Posterior vena cava (tissue), 2 donors: ENCODE data around the gene FAM107B. TPM values are rescaled to one million over a fixed set of nuclear protein-coding genes. Genes with fewer than 3 reads are reported as not detected.

Source experiments
- DNase-seq: peaks from one replicate; pipeline ENCODE4 v3.0.0-alpha.2; 2020; ENCODE audit warnings: low spot score
- intact Hi-C, 2 donors: fragments of 100-400 bp; cut with DNase I; formaldehyde crosslinking; loops; one replicate each; pipeline versions ENCODE4 v1.14.1 to v1.14.2; 2022 to 2023
- total RNA-seq, 2 donors: library from RNA; stranded (reverse); fragmentation: NEBNext Ultra II Directional; extraction: Animal tissue kit (Norgen Biotek cat#: 25700); gene quantifications; one replicate each; pipeline ENCODE4 v1.2.1, GENCODE V29; 2021
- donor health status: DM: yes; HTN: yes; CAD: no.
- donor health status: DM: yes; HTN: yes; CAD: no.

The FAM107B gene
- total RNA-seq, 2 donors from 2014 or later, result 23.2 to 28.4 TPM

DNA sequence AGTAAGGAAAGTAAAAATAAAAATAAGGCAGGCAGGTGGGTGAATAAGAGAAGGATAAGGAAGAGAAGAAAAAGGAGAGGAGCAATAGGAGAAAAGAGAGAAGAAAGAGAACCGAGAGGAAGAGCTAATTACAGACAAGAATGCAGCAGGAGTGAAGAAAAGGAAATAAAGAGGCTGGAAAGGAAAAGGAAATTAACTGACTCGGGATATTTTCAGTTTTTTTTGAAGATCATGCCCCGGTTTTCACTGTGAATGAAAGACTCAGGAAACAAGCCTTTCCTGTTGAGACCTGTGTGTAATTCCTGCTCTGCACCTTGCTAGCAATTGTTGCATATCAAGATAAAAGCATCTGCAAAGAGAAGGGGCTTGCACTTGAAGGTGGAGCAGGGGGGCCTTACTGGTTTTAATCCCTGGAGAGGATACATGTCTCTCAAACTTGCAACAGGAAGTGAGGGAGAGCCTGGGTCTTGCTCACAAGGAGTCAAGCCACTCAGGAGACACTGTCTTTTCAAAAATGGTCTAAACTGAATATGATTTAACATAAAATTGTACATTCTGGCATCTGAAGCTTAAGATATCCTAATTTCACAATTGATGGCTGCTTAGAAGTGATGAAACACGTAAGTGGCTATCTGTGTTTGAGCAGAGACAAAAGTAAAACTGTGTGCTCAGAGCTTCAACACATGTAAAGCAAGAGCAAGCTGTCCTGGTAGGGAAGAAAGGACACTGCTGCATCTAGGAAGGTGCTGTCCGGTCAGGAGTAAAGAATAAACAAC is 157.6 kb downstream of the FAM107B start:
- intact Hi-C loops, result no loop called here
- DNase-seq, result no peak

DNA sequence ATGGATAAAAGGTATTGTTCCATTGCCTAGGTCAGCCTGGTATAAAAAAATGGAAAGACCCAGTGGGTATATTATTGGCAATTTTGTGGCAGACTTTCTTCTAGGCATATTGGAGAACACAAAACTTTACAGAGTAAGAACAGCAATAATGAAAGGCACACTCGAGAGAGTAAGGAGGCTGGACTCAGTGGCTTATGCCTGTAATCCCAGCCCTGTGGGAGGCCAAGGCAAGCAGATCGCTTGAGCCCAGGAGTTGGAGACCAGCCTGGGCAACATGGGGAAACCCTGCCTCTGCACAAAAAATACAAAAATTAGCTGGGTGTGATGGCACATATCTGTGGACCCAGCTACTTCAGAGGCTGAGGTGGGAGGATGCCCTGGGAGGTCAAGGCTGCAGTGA is 158.2 kb downstream of the FAM107B start:
- intact Hi-C loops, result no loop called here
- DNase-seq, result no peak

DNA sequence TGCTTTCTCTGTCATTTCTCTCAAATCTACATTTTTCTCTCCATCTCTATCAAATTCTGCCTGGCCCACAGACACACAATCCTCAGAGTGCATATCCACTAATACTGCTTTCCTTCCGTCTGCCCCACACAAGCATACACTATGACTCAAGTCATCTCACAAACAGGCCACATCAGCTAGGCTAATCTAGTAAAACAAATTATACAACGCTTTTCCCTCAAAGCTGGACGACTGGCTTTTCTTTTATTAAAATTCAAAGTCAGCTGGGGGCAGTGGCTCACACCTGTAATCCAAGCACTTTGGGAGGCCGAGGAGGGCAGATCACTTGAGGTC is 161.1 kb downstream of the FAM107B start:
- no peak for DNase-seq
- intact Hi-C loops, result no loop called here

DNA sequence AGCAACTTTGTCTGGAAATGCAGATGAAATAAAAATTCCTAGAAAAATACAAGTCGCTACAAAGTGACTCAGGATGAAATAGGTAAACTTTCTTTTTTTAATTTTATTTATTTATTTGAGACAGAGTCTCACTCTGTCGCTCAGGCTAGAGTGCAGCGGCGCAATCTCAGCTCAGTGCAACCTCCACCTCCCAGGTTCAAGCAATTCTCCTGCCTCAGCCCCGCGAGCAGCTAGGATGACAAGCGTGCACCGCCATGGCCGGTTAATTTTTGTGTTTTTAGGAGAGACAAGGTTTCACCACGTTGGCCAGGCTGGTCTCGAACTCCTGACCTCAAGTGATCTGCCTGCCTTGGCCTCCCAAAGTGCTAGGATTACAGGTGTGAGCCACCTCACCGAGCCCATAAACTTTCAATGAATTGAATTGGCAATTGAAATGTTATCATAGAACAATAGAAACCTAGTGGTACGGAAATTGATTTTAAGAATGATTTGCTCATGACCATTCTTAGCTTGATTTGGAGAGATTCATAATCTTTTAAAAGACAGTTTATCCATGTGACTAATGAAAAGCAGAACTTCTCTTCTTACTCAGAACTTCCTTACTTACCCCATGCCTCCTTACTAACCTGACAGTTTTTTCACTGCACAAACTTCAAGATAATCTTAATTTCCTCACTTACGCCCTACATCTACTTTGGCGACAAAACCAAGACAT is 161.7 kb downstream of the FAM107B start:
- intact Hi-C loops, result no loop called here
- no peak for DNase-seq

DNA sequence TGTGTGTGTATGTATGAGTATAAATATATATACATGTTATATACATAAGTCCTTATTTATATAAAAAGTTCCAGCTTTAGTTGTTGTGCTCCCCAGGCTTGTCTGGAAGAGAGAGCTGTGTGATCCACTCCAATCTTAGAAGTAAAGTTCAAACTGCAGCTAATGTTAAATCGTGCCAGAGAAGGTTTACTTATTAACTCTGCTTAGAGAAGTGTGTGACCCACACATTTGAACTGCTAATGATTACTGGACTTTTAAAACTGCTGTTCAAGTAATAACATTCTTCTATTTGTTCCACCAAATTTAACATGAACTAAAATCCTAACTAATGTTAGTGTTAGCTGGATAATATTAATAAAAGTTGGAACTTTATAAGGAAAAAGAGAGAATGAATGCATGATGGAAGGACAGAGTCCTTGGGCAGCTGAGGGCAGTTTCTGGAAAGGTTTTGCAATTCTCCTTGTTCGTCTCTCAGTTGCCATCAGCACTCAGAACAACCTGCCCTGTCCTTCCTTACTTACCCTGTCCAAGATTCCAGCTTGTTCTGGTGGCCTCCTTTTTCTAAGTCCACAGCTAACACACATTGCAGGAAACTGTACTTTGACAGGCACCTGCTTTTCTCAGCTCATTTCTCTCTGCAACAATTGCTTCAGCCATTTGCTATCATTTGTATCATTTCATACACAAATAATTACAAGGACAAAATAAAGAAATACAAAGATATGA is 162.6 kb downstream of the FAM107B start:
- DNase-seq, result no peak
- intact Hi-C loops, result no loop called here

DNA sequence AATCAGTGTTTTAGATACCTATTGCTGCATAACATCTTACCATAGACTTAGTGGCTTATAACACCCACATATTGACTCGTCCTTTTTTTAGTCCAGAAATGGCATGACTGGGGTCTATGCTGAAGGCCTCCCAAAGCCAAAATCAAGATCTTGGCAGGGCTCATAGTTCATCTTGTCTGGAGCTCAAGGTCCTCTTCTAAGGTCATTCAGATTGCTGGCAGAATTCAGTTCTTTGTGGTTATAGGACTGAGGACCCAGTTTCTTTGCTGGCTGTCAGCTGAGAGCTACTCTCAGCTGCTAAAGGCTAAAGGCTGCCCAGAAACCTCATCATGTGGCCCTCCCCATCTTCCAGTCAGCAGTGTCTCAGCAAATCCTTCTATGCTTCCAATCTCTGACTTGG is 165.5 kb downstream of the FAM107B start:
- intact Hi-C loops, result loop anchor here in 1 of 2 donors (5.0 kb wide), 1 partner anchor 33 kb away; no protein-coding TSS in a partner anchor
- DNase-seq, result no peak

DNA sequence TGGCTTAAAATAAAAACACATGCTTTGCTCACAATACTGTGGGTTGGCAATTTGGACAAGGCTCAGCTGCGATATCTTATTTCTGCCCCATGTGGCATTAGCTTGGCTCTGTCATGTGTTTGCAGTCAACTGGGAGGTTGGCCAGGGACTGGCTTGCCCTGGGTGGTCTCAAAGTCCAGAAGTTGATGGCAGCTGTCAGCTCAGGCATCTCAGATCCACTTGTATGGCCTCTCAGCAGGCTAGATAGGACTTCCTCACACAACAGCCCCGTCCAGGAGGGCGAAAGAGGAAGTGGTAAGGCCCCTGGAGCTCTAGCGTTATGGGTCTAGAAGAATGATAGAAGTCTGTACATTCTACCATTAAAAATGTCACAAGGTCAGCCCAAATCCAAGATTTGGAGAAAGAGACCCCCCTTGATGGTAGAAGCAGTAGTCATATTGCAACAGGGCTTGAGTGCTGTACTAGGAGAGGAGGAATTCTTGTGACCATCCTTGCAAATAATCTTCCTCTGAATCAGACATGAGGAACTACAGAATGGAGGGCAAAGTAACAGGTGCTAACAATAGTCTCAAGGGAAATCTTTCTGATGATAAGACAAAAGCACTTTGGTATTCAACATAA is 166.2 kb downstream of the FAM107B start:
- no peak for DNase-seq

DNA sequence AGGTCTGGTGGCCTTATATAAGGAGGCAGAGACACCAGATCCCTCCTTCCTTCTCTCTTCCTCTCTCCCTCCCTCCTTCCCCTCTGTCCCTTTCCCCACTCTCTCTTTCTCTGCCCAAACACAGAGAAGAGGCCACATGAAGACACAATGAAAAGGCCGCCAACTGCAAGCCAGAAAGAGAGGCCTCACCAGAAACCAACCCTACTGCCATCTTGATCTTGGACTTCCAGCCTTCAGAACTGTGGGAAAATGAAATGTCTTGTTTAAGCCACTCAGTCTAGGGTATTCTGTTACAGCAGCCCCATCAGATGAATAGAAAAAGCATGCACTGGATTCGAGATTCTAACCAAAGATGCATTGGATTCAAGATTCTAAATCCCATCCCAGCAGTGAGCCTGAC is 168.1 kb downstream of the FAM107B start:
- intact Hi-C loops, result loop anchor here in 1 of 2 donors (5.0 kb wide), 1 partner anchor 36 kb away; no protein-coding TSS in a partner anchor
- no peak for DNase-seq

More for the DNA sequence above, 166.2 kb downstream of the FAM107B start:
- intact Hi-C loops, result loop anchor here in 1 of 2 donors (5.0 kb wide), 1 partner anchor 34 kb away; no protein-coding TSS in a partner anchor

DNA sequence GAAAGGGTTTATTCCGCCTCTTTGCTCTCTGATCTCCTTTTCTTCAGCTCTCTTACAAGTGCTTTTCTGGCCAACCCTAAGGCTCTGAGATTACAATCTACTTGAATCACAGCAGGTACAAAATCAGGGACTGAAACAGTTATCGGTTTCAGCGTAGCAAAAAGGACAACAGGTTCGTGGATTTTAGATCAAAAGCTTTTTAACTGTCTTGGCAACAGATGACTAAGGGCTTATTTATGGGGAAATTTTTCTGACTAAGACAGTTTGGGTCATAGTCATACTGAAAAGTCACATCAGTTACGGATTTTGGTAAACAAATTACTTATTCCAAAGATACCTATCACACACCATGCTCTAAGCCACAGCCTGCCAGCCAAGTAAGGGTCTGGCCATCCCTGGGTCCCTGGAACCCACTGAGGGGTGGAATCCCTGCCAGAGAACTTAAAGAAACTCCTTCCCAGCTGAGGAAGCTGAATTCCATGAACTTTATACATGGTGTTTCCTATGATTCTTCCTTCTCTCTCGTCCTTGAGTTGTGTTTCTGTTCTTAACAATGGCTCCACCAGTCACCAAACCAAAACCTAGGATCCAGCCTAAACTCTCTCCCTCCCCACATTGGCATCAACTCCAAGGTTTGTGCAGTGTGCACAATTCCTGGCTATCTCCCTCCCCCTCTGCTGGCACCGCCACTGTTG is 169.3 kb downstream of the FAM107B start:
- intact Hi-C loops, result loop anchor here in 1 of 2 donors (5.0 kb wide), 1 partner anchor 37 kb away; no protein-coding TSS in a partner anchor

DNA sequence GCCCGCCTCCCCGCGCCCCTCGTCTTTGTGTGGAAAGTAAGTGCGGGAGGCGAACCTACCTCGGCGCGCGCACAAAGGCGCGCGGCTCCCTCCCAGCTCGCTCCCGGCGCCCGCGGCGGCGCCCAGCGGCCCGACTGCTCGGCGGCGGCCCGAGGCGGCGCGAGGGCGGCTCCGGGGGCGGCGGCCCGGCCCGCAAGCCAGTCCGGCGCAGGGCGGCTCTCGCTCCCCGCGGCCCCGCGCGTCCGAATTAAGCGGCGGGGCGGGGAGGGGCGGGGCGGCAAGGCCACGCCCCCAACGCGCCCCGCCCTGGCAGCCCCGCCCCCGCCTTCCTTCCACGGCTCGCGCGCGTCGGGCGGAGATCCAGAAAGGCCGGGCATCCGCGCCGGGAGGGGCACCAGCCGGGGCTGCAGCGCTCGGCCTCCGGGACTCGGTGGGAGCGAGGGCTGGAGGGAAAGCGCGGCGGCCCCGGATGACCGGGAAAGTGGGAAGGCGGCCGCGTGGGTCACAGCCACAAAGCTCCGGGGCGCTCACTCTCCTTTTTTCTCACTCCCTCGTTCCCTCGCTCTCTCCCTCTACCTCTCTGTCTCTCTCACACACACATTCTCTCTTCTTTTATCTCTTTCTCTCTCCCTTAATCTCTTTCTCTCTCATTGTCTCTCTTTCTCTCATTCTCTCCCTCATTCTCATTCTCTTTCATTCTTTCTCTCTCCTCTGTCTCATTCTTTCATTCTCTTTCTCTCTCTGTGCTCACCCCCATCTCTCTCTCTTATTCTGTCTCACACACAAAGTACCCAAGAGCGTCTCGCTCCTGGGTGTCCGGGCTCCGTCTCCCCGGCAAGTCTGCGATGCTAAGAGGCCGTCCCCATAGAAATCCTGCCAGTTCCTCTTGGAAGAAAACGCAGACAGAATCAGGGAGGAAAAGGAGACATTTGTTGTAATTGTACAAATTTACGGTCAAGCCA is 170.2 kb downstream of the FAM107B start:
- DNase-seq, result peak; percentile 95
- intact Hi-C loops, result loop anchor here in 1 of 2 donors (5.0 kb wide), 1 partner anchor 38 kb away; no protein-coding TSS in a partner anchor

More for the DNA sequence above, 169.3 kb downstream of the FAM107B start:
- no peak for DNase-seq

DNA sequence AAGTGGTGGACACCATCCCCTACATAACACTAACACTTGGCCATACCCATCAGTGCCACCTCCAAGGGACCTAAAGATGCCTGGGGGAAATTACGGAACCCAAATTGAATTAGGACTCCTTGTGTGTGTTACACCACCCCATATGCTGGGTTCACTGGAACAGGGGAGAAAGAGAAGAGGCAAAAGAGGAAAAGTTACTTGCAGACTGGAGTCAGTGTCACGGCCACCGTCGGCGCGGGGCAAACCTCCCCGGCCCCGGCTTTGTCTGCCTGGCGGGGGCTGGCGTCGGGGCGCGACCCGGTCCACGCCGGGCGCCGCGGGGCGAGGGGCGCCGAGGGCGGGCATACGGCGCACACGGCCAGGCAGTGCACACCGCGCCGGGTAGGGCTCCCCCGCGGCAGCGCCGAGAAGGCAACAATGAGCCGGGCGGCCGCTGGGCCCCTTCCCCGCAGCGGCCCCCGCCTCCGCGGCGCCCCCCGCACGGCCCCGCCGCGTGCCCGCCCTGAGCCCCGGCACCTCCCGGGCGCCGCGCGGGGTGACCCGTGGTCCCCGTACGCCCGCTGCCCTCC is 171.1 kb downstream of the FAM107B start:
- intact Hi-C loops, result no loop called here
- DNase-seq, result no peak

DNA sequence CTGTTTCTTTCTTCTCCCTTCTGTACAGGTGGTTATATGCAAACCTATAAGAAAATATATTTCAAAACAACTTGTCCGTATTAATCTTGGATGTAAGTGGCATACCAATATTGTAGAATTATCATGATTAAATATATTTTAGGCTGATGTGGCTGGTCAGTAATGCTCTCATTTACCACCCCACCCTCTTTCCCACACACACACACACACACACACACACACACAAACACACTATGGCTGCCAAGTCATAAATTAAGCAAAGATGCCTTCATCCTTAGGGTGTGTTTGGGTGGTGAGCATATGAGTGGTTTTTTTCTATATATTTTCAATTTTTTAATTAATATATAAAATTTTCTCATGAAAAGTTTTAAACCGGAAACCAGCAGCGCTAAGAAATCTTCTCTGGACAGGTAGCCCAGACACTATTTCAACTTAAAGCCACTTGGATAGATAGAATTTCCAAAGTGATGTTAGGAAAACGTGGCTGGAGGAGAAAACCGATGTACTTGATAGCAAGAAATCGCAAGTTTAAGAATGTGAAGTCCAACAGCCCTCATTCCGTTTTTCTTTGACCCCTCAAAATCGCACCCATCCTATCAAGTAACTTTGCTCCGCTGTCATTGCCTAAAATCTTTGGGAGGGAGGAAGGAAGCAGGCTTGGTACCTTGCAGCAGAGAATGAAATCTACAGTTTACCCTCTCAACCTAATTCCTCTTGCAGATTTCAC is 171.7 kb downstream of the FAM107B start:
- intact Hi-C loops, result no loop called here

DNA sequence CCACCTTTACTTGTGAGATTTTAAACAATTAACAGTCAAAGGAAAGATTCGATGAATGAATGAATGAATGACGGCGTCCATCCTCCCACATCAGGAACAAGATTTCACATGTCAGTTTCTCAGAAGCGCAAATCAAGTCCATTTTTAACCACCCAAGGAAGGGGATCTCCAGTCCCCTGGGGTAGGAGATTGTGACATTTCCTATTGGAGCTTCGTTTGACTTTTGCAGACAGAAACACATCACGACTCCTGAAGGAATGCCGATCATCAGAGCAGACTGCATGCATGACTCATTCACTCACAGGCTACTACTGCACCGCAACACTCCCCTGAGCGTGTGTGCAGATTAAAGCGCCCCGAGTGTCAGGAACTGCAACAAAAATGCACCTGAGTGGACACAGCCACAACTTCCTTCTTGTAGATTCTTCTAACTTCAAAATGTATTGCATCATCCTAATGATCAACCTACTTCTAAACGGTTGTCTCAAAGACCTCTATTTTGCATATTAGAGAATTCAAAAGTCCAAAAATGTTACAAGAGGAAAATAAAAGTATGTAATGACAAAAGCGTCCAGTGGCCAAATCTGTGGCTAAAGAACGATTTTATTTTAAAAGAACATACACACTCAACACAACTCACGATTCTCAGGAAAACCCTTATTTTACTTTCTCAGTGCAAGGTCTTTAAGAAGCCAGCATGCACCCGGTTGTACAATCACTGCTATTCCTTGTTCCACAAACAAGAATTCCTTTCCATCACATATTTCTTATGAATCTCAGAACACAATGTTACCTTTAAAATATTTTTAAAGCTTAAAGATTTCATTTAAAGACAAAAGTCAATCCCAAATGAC is 172.6 kb downstream of the FAM107B start:
- intact Hi-C loops, result no loop called here

More for the DNA sequence above, 171.7 kb downstream of the FAM107B start:
- no peak for DNase-seq

DNA sequence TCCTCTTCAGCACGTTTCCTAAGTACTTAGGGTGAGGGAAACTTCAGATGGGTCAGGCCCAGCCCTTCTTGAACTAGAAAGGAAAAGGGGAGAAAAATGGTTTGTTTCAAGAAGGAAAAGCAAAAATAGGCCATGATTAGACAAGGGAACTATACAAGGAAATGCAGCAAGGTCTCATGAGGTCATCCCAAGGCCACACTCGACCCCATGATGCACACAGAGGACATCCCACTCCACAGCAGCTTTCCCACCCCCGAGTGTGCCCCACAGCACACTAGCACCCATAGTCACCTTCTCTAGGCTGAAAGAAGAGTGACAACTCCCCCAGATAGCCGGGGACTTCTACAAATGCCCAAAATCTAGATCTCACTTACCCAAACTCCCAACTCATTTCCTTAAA is 173.4 kb downstream of the FAM107B start:
- DNase-seq, result no peak
- intact Hi-C loops, result no loop called here

More for the DNA sequence above, 172.6 kb downstream of the FAM107B start:
- DNase-seq, result no peak

DNA sequence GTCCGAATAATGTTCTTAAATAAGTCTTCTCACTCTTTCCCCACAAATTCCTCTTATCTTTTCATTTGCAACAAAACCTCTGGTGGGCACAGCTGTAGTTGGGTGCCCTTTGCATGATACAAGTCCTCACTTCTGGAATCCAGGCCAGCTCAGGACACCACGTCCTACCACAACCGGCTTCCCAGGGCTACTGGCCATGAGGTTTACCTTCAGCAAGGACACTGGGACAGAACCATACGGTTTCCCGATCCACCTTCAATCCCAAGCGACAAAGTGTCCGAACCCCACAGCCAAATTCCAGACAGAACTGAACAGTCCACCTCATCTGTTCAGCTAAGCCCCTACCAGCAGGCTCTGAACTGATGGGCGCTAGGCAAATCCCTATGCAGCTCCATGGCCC is 174.6 kb downstream of the FAM107B start:
- DNase-seq, result no peak
- intact Hi-C loops, result no loop called here
